SK-N-SH (cell line): ENCODE measurements around the gene CSTB. TPM values are rescaled to one million over a fixed set of nuclear protein-coding genes. Genes with fewer than 3 reads are reported as not detected.

ENCODE experiments used
- CTCF ChIA-PET: fragments of 300-600, 350-600 bp; formaldehyde crosslinking; extraction: SDS; loops from one replicate; lab custom pipeline; 2021; lab: Yijun Ruan, JAX
- POLR2A ChIA-PET: fragments of 350-600 bp; sonication (Branson Sonifier 250); formaldehyde crosslinking; extraction: SDS; loops from one replicate; lab custom pipeline; 2020; ENCODE audit warnings: antibody characterized with exemption, inconsistent platforms; lab: Yijun Ruan, JAX
- DNase-seq: peaks from one replicate; pipeline ENCODE4 v3.0.0; 2012
- H2AFZ ChIP-seq: fragments of 200-600 bp; sonication (generic); 2 replicates; pipeline ENCODE4 v1.8.1; 2016; ENCODE audit warnings: antibody characterized with exemption, mild to moderate bottlenecking, low read depth
- H3F3A ChIP-seq: fragments of 200-600 bp; sonication (generic); replicated peaks from 2 replicates; pipeline ENCODE3; 2016; ENCODE audit warnings: antibody characterized with exemption, mild to moderate bottlenecking; ENCODE audit not compliant: insufficient read depth
- H3K27ac ChIP-seq, 2 experiments: fragments of 200-500 bp in 1 of 2; fragments of 200-600 bp in 1 of 2; sonication (Bioruptor generic) in 1 of 2; sonication (generic), shearing (Covaris generic) in 1 of 2; 2 replicates each; pipeline versions ENCODE4 v1.5.1 to v1.6.1; 2014 to 2016; ENCODE audit warnings: low read depth in 2 of 2, inconsistent platforms in 1 of 2, low read length in 1 of 2, mild to moderate bottlenecking in 1 of 2, mixed read lengths in 1 of 2
- H3K27me3 ChIP-seq: fragments of 200-600 bp; sonication (generic), shearing (Covaris generic); 2 replicates; pipeline ENCODE4 v1.6.1; 2016; ENCODE audit warnings: mixed run types; ENCODE audit not compliant: insufficient read depth
- H3K36me3 ChIP-seq, 2 experiments: fragments of 200-500 bp in 1 of 2; fragments of 200-600 bp in 1 of 2; sonication (Bioruptor generic) in 1 of 2; sonication (generic) in 1 of 2; replicated peaks in 1 of 2; 2 replicates each; pipeline versions ENCODE3 to v1.5.1; 2014 to 2016; ENCODE audit warnings: low read length in 1 of 2, mild to moderate bottlenecking in 1 of 2; ENCODE audit not compliant: insufficient read depth in 2 of 2, control insufficient read depth in 1 of 2
- H3K4me1 ChIP-seq, 2 experiments: fragments of 200-500 bp in 1 of 2; fragments of 200-600 bp in 1 of 2; sonication (Bioruptor generic) in 1 of 2; sonication (generic), shearing (Covaris generic) in 1 of 2; 2 replicates each; pipeline versions ENCODE4 v1.5.1 to v1.6.1; 2014 to 2016; ENCODE audit warnings: low read depth in 1 of 2, low read length in 1 of 2, mixed run types in 1 of 2; ENCODE audit not compliant: insufficient read depth in 2 of 2, control insufficient read depth in 1 of 2
- H3K4me2 ChIP-seq: fragments of 200-600 bp; sonication (generic), shearing (Covaris generic); 2 replicates; pipeline ENCODE4 v1.6.1; 2017; ENCODE audit warnings: mixed run types
- H3K4me3 ChIP-seq, 2 experiments: fragments of 200-500 bp in 1 of 2; fragments of 200-600 bp in 1 of 2; sonication (Bioruptor generic) in 1 of 2; sonication (generic), shearing (Covaris generic) in 1 of 2; 2 replicates each; pipeline versions ENCODE4 v1.5.1 to v1.8.1; 2014 to 2016; ENCODE audit warnings: low read depth in 2 of 2, inconsistent platforms in 1 of 2, low read length in 1 of 2, mild to moderate bottlenecking in 1 of 2, mixed read lengths in 1 of 2, moderate library complexity in 1 of 2
- H3K79me2 ChIP-seq: fragments of 200-600 bp; sonication (generic); 2 replicates; pipeline ENCODE4 v1.8.1; 2017; ENCODE audit warnings: mild to moderate bottlenecking; ENCODE audit not compliant: insufficient read depth
- H3K9ac ChIP-seq: fragments of 200-600 bp; sonication (generic); 2 replicates; pipeline ENCODE4 v1.6.1; 2017; ENCODE audit warnings: mixed run types
- H3K9me2 ChIP-seq: fragments of 200-600 bp; sonication (generic); 2 replicates; pipeline ENCODE4 v1.6.1; 2017; ENCODE audit warnings: mixed run types
- H3K9me3 ChIP-seq: fragments of 200-600 bp; sonication (generic); 2 replicates; pipeline ENCODE4 v1.6.1; 2017; ENCODE audit warnings: mixed run types, mild to moderate bottlenecking, moderate library complexity
- H4K20me1 ChIP-seq: fragments of 200-600 bp; sonication (generic); 2 replicates; pipeline ENCODE4 v1.6.1; 2017; ENCODE audit warnings: mild to moderate bottlenecking, mixed run types; ENCODE audit not compliant: insufficient read depth
- CHD2 ChIP-seq: fragments of 150-350 bp; IDR thresholded peaks from 2 replicates; pipeline ENCODE4 v1.6.1; 2018; ENCODE audit warnings: low read length; ENCODE audit not compliant: partially characterized antibody
- EP300 ChIP-seq, 2 experiments: IDR thresholded peaks; 2 replicates each; pipeline versions ENCODE4 v1.4.0 to v1.6.1; 2012; ENCODE audit warnings: borderline replicate concordance in 1 of 2, low read depth in 1 of 2, low read length in 1 of 2
- FOSL2 ChIP-seq: IDR thresholded peaks from 2 replicates; pipeline ENCODE4 v1.4.0; 2012; ENCODE audit warnings: low read depth, mild to moderate bottlenecking, moderate library complexity, borderline replicate concordance
- FOXJ3 ChIP-seq: sonication (generic); formaldehyde crosslinking; IDR thresholded peaks from 2 replicates; pipeline ENCODE4 v1.5.1; 2020; ENCODE audit warnings: mild to moderate bottlenecking, missing genetic modification reagents
- GABPA ChIP-seq: IDR thresholded peaks from 2 replicates; pipeline ENCODE4 v1.4.0; 2012; ENCODE audit warnings: low read depth, mild to moderate bottlenecking
- IRF3 ChIP-seq: fragments of 150-350 bp; IDR thresholded peaks from 2 replicates; pipeline ENCODE4 v1.6.1; 2016; ENCODE audit warnings: mild to moderate bottlenecking, low read depth, low read length
- JUND ChIP-seq: IDR thresholded peaks from 2 replicates; pipeline ENCODE4 v1.4.0; 2012
- MEF2A ChIP-seq: IDR thresholded peaks from 2 replicates; pipeline ENCODE4 v1.4.0; 2012; ENCODE audit warnings: low read depth, borderline replicate concordance
- RCOR1 ChIP-seq: fragments of 150-350 bp; IDR thresholded peaks from 2 replicates; pipeline ENCODE4 v1.6.1; 2017; ENCODE audit warnings: antibody characterized with exemption, low read length
- REST ChIP-seq: IDR thresholded peaks from 2 replicates; pipeline ENCODE4 v1.6.1; 2012; ENCODE audit warnings: mild to moderate bottlenecking, low read depth, low read length, moderate library complexity
- TCF12 ChIP-seq: IDR thresholded peaks from 2 replicates; pipeline ENCODE4 v1.4.0; 2012
- TEAD4 ChIP-seq: IDR thresholded peaks from 2 replicates; pipeline ENCODE4 v1.4.0; 2012; ENCODE audit warnings: mild to moderate bottlenecking, borderline replicate concordance; ENCODE audit not compliant: insufficient read depth
- WGBS: methylation state at CpG from one replicate; pipeline ENCODE4 v1.1.6; 2017; ENCODE audit warnings: low lambda C conversion rate; 5-methylcytosine and 5-hydroxymethylcytosine counted together
- polyA plus RNA-seq, 3 experiments: library from polyadenylated mRNA; depleted of rRNA; stranded (reverse); fragments of >200 nt; gene quantifications; 2 replicates each; pipeline ENCODE4 v1.2.3, GENCODE V29; 2012
- TF ChIP-seq, protein P1 (sequence below): fragments of 200-600 bp; sonication (generic); IDR thresholded peaks from 2 replicates; pipeline ENCODE4 v1.6.1; 2017; ENCODE audit warnings: antibody characterized with exemption, mild to moderate bottlenecking, moderate library complexity
- TF ChIP-seq, protein P2 (sequence below): IDR thresholded peaks from 2 replicates; pipeline ENCODE4 v1.4.0; 2012; ENCODE audit warnings: low read depth
- TF ChIP-seq, protein P3 (sequence below): IDR thresholded peaks from 2 replicates; pipeline ENCODE4; 2012
- TF ChIP-seq, protein P4 (sequence below): fragments of 150-350 bp; IDR thresholded peaks from 2 replicates; pipeline ENCODE4 v1.6.1; 2017; ENCODE audit warnings: antibody characterized with exemption, low read length, low read depth, borderline replicate concordance

The CSTB gene
- polyA plus RNA-seq, 1 of the 3 experiments (the other 2 are of a cell fraction): 101 TPM

DNA sequence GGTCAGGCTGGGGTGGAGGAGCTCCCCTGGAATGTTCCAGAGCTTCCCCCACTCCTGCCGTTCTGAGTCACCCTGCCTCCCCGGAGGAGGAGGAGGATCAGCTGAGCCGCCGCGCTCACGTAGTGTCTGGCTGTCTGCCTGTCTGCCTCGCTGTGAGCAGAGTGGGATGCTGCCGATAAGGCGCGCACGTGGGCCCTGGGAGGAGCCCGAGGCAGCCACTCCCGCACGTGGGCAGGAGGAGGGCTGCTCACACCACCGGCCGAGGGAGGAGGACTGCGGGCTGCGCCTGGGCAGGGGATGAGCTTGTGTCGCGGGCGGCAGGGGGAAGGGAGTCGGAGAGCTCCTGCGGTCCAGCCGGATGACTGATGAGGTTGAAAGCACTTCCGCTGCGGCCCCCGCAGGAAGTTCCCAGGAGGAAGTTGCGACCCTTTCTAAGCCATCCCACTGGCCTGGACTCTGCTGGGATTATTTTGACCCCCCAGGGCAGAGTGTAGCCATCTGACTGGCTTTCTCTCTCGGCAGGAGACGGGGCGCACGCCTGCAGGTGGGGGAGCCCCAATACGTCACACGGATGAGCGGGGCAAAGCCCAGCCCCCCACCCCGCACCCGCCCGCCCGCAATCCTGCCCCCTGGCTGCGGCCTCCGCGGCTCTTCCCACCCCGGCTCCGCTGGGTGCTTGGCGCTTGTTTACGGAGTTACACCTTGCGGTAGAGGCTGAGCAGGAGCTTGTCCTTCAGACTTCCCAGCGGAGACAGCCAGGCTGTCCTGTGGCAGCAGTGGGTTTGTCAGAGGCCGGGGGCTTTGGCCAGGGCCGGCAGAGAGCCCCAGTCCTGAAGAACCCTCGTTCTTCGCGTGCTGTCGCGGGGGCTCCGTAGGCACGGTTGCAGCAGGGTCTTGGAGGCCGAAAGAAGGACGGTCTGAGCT is 47.4 kb downstream of the CSTB start (continued):
- TF ChIP-seq, protein P1, sequence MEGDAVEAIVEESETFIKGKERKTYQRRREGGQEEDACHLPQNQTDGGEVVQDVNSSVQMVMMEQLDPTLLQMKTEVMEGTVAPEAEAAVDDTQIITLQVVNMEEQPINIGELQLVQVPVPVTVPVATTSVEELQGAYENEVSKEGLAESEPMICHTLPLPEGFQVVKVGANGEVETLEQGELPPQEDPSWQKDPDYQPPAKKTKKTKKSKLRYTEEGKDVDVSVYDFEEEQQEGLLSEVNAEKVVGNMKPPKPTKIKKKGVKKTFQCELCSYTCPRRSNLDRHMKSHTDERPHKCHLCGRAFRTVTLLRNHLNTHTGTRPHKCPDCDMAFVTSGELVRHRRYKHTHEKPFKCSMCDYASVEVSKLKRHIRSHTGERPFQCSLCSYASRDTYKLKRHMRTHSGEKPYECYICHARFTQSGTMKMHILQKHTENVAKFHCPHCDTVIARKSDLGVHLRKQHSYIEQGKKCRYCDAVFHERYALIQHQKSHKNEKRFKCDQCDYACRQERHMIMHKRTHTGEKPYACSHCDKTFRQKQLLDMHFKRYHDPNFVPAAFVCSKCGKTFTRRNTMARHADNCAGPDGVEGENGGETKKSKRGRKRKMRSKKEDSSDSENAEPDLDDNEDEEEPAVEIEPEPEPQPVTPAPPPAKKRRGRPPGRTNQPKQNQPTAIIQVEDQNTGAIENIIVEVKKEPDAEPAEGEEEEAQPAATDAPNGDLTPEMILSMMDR: peak; percentile 39
- TF ChIP-seq TEAD4 (peak; percentile 74), JUND (peak; percentile 83; the same call in 1 of the 2 replicates), FOSL2 (peak; percentile 89), IRF3 (no peak), TCF12 (peak; percentile 65), CHD2 (peak; percentile 86), EP300 (IDR thresholded peaks at IDR 0.05; ENCODE audit: borderline replicate concordance in 1 of 2, low read depth in 1 of 2, low read length in 1 of 2) (peak; percentile 45 to 66; a peak in 2 of 4 replicates), GABPA (peak; percentile 87)
- TF ChIP-seq, protein P2, sequence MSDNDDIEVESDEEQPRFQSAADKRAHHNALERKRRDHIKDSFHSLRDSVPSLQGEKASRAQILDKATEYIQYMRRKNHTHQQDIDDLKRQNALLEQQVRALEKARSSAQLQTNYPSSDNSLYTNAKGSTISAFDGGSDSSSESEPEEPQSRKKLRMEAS: peak; percentile 99
- TF ChIP-seq, protein P3, sequence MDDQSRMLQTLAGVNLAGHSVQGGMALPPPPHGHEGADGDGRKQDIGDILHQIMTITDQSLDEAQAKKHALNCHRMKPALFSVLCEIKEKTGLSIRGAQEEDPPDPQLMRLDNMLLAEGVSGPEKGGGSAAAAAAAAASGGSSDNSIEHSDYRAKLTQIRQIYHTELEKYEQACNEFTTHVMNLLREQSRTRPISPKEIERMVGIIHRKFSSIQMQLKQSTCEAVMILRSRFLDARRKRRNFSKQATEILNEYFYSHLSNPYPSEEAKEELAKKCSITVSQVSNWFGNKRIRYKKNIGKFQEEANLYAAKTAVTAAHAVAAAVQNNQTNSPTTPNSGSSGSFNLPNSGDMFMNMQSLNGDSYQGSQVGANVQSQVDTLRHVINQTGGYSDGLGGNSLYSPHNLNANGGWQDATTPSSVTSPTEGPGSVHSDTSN: peak; percentile 76
- TF ChIP-seq, all 33 proteins: peak for 24

DNA sequence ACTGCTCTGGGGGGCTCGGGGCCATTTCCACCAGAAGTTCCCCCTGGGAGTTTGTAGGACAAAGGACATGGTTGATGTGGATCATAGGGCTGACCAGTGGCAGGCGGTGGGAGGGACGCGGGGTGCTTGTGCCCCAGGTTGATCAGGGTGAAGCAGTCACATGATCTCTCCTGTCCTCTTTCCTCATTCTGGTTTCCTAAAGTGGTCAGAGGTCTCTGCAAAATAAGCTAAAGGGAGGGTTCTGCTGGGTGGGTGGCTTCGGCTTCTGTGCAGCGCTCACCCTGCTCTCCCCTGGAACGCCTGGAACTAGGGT is 48.0 kb downstream of the CSTB start:
- Histone ChIP-seq H3K27ac (peak overlapping the region; percentile 88), H3K4me2 (peak overlapping the region; percentile 99), H3K4me1 (peaks cover 24 to 32% of the 10 kb centered on the region in 2 experiments; a peak in 3 of 4 replicates), H3K9me2 (no peaks in the 10 kb centered on the region), H3K4me3 (peak overlapping the region; percentile 65 to 91; a peak in 3 of 4 replicates), H3K36me3 (peaks cover 2 to 7% of the 10 kb centered on the region in 2 experiments), H4K20me1 (peaks cover 12% of the 10 kb centered on the region; the same call in 1 of the 2 replicates), H3F3A (peaks cover 25% of the 10 kb centered on the region), H3K9me3 (no peaks in the 10 kb centered on the region), H2AFZ (peak overlapping the region; percentile 22; the same call in 1 of the 2 replicates), H3K79me2 (peaks cover 72% of the 10 kb centered on the region), H3K27me3 (no peaks in the 10 kb centered on the region), H3K9ac (peak overlapping the region; percentile 87)
- CTCF ChIA-PET: interaction anchor here (0.6 to 1.3 kb wide), 6 partner anchors 8 to 117 kb away, joined by 3 to 7 read pairs (median 3); no protein-coding TSS in a partner anchor
- POLR2A ChIA-PET: interaction anchor here (0.7 to 1.9 kb wide), 3 partner anchors 8 to 44 kb away, joined by 3 to 10 read pairs (median 5); no protein-coding TSS in a partner anchor
- WGBS: 10% methylated on average over 6 of the region's 7 CpGs
- DNase-seq: no peak
- TF ChIP-seq, protein P3: no peak
- TF ChIP-seq FOXJ3 (CRISPR knock-in tag) (no peak), MEF2A (no peak), RCOR1 (no peak), REST (no peak)
- TF ChIP-seq, protein P4, sequence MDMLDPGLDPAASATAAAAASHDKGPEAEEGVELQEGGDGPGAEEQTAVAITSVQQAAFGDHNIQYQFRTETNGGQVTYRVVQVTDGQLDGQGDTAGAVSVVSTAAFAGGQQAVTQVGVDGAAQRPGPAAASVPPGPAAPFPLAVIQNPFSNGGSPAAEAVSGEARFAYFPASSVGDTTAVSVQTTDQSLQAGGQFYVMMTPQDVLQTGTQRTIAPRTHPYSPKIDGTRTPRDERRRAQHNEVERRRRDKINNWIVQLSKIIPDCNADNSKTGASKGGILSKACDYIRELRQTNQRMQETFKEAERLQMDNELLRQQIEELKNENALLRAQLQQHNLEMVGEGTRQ: no peak
